ENCODE results near the gene ALX3.

Gene ALX3

DNA sequence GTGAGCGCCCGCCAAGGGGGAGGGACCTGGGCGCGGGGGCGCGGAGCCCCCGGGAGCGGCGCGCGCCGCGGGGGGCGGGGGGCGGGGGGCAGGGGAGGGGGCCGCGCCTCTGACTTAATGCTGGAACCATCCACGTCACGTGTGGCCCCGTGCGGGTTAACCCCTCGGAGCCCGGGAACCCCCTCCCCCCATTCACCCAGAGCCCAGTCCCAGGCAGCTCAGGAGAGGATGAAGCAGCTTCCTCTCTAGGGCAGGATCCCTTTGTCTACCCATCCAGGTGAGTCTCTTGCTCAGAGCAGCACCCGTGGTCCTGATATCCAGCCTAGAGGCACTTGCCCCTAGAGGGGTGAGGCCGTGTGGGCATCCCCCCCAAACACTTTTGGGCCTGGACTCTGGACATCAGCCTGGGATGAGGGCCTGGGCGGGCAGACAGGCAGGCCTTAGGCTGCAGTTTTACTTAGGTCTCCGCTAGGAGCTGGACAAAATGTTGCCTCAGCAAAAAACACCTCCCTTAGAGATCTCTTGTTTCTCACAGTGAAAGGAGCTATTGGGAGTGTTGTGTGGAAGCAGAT is at the start of gene ALX3:
TSS of gene ALX3 (minus strand) at position 2 of the 572 bp plus-strand sequence. CDS start 60 bp downstream, outside the sequence.
- no peak for DNase-seq

DNA sequence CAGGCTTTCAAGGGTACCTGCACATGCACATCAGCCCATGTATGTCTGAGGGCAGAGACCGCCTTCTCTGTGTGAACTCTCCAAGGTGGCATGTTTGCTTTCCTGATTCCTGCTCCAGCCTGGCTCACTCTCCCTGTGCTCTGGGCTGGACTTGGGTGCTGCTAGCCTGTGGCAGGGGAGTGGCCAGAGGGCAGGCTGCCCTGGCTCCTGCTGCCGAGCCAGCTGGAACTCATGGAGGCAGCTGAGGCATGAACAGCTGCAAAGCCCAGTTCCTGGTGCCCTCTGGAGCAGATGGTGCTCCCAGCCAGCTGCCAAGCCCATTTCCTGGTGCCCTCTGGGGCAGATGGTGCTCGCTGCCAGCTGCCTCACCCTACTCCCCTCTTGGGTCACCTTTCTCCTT is 49.4 kb upstream of the ALX3 start:
- DNase-seq = no peak

DNA sequence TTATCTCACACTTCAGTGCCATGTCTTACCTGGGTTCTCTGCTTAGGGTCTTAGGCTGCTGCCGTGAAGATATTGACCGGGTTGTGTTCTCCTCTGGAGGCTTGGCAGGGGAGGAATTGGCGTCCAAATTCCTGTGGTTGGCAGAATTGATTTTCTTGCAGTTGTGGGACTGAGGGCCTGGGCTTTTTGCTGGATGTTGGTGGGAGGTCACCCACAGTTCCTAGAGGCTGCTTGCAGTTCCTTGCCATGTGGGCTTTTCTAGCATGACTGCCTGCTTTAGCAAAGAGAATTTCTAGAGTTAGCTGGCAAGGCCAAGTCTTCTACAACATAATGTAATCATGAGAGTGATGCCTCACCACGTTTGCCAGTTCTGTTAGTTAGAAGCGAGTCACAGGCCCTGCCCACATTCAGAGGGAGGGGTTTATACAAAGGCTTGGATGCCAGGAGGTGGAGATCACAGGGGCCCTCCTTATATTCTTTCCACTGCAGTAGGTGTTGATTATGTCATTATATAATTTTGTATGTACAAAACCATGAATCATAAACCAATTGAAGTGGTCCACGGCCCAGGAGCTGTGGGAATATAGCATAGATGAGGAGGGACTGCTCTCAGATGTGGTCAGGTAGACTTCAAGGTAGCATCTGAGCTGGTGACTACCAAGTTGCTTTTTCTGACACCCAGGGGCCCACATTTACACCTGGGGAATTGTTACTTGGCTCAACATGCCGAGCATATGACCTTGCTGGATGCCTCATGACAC is 48.3 kb upstream of the ALX3 start:
- DNase-seq = no peak

DNA sequence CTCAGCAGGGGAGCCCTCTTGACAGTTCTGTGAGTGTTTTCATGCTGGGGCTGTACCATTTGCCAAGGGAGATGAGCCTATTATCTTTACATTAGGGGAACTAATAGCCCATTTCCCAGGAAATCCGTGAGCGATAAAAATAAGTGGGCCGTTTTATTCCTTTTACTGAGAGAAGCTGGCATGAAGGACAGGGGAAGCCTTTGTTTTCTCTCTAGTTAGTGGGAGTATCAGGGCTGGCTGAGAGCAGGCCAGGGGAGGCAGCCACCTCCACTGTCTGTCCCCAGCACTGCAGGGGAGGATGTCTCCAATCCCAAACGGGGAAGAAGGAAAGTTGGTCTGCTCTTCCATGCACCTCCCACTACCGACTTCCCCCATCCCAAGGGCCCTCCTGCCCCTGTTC is 44.3 kb upstream of the ALX3 start:
- DNase-seq = no peak

DNA sequence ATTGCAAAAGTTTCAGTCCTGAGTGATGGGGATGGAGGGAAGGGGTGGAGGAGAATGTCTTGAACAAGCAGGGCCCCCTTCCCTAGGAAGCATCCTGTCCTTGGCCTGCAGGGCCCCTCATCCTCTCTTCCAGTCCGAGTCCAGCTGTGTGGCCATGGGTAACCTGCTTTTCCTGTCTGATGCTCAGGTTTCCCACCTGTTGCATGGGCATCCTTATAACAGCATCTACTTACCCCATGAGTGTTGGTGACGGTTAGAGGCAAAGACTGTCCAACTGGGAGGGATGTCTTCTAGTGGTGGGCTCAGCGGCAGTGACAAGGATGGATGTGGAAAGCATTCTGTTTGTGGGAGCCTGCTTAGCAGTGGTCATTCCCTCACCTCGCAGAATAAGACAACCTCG is 43.7 kb upstream of the ALX3 start:
- DNase-seq = no peak

DNA sequence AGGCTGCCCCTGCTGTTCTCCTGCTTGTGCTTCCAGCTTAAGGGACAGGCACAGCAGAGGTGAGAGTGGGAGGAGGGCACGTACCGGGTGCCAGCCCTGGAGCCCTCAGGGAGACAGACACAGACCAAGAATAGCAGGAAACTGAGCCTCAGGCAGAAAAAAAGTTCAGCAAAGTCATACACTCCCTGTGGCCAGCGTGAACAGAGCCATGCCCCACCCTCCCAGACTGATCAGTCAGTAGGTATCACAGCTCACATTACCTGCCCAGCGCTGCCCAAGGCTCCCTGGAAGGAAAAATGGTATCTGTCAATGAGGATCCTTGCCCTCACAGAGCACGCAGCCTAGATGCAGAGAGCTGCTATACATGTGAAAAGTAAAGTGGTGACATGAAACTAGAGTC is 43.1 kb upstream of the ALX3 start:
- DNase-seq = no peak

DNA sequence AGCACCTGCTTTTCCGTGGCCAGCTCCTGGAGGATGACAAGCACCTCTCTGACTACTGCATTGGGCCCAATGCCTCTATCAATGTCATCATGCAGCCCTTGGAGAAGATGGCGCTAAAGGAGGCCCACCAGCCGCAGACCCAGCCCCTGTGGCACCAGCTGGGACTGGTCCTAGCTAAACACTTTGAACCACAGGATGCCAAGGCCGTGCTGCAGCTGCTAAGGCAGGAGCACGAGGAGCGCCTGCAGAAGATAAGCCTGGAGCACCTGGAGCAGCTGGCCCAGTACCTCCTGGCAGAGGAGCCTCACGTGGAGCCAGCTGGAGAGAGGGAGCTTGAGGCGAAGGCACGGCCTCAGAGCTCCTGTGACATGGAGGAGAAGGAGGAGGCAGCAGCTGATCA is 42.2 kb upstream of the ALX3 start:
- no peak for DNase-seq

DNA sequence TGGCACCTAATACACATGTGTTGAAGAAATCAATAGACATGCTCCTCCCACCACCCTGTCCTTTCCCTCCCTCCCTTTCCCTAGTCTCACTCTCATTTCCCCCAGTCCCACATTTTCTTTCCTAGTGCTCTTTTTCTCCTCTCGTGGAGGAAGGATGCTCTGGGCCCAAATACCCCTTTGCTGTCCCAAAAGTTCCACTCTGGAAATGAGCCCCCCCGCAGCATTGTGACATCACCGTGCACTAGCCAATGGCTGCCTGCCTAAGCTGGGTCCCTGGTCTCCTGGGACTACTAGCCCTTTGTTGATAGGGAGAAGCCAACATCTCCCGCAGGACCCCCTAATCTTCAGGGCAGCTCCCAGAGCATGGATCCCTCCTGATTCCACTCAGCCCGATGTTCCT is 41.7 kb upstream of the ALX3 start, which contains the start of gene UBL4B:
TSS of gene UBL4B (plus strand) at position 301 of the 400 bp plus-strand sequence. CDS start at position 393, 92 bp downstream.
- DNase-seq = no peak

DNA sequence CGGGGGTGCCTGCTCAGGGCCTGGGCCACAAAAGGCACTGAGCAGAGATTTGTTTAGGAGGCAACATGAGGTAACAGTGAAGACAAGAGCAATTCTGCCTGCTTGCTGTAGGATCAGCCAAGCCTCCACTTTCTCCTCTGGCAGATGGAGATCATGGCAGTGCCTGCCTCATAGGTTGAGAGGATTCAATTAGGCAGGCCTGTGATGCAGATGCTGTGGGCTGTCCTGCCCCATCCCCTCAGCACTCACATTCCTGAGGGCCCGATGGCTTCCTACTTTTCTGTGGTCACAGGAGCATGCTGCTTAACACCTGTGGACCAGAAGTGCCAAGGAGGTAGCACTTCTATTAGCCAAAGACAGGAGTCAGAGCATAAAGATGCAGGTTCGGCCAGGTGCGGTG is 40.6 kb upstream of the ALX3 start:
- DNase-seq = no peak

DNA sequence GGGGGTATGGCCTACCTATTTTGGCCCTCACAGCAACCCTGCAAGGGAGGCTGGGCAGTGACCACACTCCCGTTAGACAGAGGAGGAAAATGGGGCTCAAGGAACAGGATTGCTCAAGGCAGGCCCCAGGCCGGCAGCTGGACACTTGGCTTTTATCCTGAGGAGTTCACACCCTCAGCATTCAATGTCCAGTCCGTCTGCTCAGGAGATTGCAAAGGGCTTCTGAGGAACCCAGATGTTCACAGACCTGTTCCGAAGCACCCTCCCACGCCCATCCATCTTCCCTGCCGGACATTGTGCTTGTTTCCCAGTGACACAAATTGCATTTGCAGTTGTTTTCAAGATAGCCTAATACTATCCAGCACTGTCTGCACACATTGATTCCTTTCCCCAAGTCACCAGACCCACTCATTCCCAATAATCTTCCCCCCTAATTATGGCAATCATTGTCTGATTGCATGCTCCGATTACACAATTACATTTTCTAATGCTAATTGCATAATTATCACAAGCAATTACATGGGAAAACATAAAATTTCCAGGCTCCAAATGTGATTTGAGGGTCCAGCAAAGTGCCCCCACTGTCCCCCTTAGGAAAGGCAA is 37.5 kb upstream of the ALX3 start:
- DNase-seq = no peak

DNA sequence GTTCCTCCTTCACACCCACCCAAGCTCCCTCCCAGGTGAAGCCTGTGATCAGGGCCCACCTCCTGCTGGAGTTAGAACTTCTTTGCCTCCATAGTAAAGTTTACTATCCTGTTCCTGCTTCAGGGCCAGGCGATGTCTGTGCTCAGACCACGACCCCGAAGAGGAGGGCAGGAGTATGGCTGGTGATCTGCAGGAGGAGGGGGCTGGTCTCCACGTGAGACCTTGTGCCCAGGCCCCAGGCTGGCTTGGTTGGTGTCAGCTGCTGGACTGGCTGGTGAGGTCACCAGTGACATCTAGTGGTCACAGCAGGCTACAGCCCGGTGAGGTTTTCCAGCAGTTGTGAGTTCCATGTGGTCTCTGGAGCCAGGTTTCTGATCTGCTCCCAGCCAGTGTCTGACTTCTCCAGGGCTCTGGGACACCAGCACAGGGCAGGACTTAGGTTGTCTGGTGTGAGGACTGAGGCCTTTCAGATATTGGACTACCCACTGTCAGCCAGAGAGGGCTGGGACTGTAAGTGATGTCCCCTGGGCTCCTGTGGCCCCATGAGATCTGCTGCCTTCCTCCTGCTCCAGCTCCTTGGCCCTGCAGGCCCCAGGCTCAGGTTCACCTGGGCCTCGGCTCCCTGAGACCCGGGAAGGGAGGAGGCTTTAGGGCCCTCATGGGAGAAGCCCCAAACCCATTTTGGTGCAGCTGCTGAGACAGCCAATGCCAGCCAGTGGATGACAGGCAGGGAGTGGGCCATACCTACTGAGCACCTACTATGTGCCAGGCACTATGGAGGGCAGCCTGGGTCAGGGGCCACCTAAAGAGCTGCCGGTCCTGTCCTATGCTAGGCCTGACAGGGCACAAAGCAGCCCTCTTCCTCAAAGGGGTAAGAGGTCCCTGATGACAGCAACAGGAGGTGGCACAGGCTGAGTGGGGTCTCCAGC is 35.8 kb upstream of the ALX3 start:
- DNase-seq = peak; percentile 84

DNA sequence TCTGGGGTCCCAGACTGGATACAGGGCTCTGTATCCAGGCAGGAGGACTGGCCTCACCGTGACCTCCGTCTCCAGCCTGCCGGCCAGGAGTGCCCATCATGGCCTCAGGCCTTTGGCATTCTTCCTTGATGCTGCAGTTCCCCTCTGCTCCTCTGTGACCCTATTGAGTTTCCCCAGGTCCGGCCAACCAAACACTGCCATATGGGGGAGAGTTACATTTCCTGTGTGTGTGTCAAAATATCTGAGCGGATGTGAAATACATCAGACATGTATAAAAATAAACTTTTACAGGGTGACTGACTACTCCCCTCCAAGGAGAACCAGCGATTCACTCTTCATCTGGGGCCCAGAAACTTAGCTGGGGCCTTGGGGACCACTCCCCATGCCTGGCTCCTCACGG is 31.6 kb upstream of the ALX3 start:
- no peak for DNase-seq

DNA sequence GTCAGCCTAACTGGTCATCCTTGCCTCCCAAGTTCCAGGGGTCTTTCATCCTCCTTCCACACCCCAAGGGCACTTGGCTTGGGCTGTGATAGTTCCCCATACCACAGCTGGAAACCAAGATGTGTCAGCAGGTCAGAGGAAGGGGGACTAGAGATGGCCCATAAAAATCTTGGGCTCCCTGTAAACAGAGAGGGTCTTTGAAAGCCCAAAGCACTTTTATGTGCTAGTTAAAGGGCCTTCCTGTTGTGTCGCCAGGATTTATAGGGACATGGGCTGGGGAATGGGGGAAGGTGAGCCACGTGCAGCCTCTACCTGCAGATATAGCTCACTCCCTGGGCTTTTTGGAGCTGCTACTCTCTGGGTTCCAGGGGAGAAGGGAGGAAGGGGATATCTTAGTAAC is 29.9 kb upstream of the ALX3 start:
- DNase-seq = no peak

DNA sequence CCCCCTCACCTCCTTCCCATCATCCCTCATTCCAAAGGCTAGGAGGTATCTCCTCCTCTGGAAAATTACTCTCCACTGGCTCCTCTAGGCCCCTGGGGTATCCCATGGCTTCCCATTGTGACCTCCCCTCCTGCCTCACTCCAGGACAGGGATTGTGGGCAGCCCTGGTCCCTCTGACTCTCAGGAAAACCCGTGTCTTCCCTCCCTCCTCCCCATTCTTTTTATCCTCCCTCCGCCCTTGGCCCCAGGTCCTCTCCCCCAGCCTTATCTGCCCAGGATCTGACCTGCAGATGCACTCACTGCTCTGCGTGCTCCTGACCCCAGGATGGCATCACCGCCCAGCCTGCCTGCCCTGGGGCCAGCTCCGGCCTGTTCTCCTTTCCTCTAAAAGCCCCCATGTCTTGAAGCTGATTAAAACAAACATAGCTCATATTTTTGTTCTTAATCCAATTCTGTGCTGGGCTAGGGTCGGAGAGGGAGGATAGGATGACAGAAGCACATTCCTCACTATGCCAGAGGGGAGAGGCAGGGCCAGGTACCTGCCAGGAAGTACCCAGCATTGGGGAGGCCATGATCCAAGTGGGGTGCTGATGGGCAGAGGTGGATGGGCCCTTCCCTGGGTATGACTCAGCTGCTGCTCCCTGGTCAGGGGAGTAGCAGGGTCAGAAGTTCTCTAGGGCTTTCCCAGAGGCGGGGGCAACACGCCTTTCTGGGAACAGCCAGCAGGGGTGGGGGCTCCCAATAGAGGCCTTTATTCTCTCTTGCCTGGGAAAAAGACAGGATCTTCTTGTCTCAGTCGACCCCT is 28.0 kb upstream of the ALX3 start:
- no peak for DNase-seq

DNA sequence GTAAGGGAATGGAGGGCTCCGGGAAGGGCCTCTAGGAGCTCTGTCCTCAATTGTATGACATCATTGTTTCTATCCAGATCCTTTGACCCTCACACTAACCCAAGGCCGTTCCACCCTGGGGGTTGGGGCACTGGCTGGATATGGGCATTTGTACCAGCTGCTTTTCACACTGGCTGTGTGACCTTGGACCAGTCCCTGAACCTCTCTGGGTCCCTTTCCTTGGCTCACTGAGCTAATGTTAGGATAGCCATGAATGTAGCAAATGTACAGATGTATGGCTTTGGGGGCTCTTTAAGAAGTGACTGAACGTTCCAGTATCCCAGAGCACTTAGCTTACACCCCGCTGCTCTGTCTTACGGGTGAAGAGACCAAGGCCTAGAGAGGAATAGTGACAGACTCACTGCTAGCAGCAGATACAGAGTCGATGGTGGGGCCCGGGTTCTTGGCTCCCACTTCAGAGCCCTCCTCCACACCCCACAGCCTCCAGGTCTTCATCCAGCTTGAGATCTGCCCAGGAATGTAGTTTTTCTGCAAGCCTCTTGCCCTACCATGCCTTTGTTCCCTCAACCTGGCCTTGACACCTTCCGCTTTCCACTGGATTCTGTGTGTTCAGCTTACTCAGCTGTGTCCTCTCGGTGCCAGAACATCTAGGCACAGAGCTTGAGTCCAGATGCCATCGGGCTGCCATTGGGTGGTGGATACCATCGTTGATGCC is 27.2 kb upstream of the ALX3 start:
- no peak for DNase-seq

DNA sequence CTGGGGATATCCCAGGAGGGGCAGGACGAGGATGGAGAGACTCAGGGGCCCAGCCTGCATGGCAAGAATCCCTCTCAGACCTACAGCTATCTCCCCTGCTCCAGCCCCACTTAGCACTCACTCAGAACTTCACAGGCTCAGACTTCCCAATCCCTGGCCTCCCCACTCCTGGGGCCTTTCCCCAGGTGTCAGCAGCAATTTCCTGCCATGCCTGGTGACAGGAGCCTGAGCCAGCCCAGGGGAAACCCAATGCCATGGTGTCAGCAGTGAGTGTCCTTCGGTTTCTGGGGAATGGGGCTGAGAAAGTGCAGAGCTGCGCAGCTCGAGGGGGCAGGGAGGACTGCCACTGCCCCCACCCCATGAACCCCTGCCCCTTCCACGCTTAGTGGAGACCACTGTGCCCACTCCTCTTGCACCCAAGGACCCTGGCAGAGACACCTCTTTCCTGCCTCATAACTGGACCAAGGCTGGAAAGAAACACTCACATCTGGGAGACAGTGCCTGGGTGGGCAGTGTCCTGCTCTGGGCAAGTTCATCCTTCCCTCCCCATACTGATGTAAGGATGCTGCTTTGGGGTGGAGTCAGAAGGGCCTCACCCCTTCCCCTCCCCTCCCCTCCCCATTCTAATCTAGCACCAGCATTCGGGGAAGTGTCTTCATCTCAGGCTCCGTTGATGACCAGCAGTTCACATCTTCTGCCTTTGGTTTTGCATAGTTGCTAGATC is 24.6 kb upstream of the ALX3 start:
- DNase-seq = no peak

DNA sequence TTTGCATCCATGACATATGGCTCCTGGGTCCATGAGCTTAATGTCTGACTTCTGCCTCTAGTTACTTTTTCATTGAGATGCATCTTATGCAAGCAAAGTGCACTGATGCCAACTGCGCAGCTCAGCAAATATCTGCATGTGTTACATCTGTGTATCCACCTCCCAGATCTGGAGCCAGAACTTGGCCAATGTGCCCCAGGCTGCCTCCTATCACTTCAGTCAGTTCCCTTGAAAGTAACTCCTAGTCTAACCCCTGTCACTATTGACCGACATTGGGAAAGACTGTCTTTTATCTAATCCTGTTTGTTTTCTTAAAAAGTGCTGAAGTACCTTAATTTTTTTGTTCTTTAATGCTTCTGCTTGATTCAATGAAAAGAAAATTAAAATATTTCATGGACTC is 22.5 kb upstream of the ALX3 start:
- DNase-seq = no peak

DNA sequence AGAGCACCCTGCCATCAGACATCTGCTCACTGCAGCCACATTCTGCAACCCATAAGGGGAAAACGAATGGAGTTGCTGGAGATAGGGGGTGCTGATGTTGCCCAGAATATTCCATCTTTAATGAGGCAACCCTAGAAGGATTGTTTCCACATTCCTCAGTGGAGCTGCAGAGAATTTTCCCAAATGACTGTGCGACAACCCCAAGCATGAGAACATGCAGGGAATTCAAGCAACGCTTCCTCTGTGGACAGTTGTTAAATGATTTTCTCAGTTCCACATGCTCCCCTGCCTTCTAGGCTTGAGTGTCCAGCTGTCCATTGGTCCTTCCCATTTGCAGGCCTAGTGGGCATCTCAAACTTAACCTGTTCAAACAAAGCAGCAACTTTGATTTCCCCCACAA is 21.3 kb upstream of the ALX3 start:
- DNase-seq = no peak

DNA sequence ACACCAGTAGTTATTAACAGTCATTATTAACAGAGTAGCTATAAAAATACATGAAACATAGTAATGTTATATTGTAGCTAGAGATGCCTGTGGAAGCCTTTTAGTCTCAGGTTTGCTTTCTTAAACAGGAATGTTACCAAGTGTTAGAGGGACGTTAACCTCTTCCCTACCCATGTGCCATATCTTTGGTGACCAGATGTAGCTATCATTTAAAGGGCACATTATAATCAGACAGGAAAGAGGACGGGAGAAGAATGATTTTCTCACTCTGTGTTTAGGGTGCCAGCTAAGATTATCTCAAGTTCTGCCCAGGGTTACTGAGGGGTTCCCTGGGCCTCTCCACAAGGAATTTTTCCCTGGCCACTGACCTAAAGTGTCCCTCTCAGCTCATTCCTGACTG is 20.9 kb upstream of the ALX3 start:
- no peak for DNase-seq

DNA sequence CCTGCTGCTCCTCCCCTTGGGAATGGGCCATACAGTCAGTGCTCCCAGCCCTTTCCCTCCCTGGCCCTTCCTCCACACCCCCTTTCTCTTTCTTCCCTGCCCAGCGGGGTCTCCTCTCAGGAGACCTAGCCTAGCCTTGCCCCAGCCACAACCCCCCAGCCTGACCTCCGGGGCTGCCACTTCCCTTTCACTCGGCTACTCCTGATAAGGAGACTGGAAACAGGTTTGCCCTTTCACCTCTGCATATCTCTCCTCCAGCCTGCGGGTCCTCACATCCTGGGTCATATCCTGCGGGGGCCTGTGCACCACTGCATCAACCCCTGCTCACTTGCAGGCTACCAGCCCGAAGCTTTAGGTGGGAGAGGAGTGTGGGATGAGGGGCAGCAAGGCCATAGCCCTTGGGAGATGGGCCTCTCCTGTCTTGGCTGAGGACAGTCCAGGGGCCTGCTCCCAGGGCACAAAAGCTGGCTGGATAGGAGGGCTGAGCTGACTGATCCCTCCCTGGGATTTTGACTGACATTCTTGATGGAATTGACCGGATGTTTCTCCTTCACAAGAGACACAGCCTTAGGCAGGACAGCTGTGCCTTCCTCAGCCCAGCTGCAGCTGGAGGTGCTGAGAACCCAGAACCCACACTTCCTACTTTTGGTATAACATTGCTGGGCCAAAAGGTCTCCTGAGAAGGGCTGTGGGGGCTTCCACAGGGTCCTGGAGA is 19.2 kb upstream of the ALX3 start:
- no peak for DNase-seq
